GM12801 (cell line): Measurements from ENCODE around the gene WNT2.

Experiments
- TF ChIP-seq, protein P1 (sequence below): IDR thresholded peaks from one replicate; pipeline ENCODE4 v1.5.1; 2011; ENCODE audit warnings: control low read depth; ENCODE audit not compliant: insufficient read length; ENCODE audit errors: extremely low read depth

The WNT2 gene

GRCh38 chr7:117279931-117280557, 42.8 kb downstream of the WNT2 start:
- TF ChIP-seq, protein P1, sequence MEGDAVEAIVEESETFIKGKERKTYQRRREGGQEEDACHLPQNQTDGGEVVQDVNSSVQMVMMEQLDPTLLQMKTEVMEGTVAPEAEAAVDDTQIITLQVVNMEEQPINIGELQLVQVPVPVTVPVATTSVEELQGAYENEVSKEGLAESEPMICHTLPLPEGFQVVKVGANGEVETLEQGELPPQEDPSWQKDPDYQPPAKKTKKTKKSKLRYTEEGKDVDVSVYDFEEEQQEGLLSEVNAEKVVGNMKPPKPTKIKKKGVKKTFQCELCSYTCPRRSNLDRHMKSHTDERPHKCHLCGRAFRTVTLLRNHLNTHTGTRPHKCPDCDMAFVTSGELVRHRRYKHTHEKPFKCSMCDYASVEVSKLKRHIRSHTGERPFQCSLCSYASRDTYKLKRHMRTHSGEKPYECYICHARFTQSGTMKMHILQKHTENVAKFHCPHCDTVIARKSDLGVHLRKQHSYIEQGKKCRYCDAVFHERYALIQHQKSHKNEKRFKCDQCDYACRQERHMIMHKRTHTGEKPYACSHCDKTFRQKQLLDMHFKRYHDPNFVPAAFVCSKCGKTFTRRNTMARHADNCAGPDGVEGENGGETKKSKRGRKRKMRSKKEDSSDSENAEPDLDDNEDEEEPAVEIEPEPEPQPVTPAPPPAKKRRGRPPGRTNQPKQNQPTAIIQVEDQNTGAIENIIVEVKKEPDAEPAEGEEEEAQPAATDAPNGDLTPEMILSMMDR, result no peak

- TF ChIP-seq, protein P1, result no peak
Observed at GRCh38 chr7:117279203-117279602, 43.7 kb downstream of the WNT2 start.

GRCh38 chr7:117278040-117278439, 44.8 kb downstream of the WNT2 start:
- TF ChIP-seq, protein P1, result no peak

- TF ChIP-seq, protein P1, result no peak
Observed at GRCh38 chr7:117277576-117277975, 45.3 kb downstream of the WNT2 start.

GRCh38 chr7:117274951-117275350, 47.9 kb downstream of the WNT2 start:
- TF ChIP-seq, protein P1, result no peak

GRCh38 chr7:117273814-117274225, 49.0 kb downstream of the WNT2 start:
- TF ChIP-seq, protein P1, result no peak

DNA sequence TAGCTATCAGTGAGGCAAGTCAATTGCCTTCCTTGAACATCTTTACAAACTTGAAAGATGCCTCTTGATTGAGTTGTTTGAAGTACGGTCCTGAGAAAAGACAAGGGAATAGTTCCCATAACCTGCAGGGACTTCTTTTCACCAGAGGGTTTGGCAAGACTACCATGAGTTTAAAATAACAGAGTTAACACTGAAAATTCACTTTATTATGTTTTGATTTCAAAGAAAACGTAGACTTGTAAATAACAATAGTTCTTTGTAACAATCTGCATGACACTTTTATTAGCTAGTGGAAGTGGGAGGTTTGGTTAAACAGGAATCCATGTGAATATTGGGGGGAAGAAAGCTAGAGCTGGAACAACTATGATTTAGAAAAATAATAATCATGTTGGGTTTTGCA, 49.5 kb downstream of the WNT2 start:
- TF ChIP-seq, protein P1, result no peak
